Activated CD8-positive, alpha-beta memory T cell treated with anti-CD3 and anti-CD28 coated beads for 1 hour (primary cell): Measurements from ENCODE around the gene PARP16.
"Not testable (repeated sequence)": the region's sequence is repeated elsewhere in the genome, so short reads cannot be mapped to it uniquely, and the experiment has no call there.

ENCODE experiments used
- DNase-seq, 2 donors: peaks; one replicate each; pipeline ENCODE4 v3.0.0-alpha.2; 2020; ENCODE audit warnings: low read depth in 1 of 2; ENCODE audit errors: extremely low read depth in 1 of 2

The PARP16 gene

DNA sequence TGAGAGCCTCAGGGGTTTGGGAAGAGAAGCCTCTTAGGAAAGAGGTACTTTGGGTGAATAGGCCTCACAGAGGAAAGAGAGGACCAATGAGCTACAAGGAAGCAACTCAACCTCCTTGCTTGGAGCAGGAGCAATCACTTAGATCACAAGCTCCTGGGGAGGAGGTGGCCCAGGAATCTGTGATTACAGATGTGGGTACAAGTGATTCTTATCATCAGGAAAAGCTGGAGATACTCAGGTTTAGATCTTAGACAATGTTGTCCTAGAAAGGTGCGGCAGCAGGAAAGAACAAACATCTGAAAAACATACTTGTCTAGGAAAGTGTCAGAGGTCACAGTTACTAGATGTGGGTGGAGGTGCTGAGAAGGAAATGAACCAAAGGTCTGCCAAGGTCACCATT lies 8.2 kb downstream of the PARP16 start:
- DNase-seq, result no peak

DNA sequence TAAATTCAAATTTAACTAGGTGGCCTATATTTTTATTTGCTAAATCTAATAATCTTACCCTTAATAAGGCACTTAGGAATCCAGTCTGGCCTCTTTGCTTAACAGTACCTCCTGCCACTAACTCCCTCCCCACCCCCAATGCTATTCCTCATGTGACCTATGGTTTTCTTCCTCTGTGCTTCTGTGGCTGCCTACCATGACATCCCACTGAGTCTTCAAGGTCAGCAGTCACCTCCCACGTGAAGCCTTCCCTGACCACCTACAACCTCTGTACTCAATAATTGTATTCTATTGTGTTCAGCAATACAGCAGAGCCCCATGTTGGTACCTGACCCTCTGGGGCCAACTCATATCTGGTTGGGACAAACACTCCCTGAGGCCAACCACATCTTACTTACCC lies 9.7 kb downstream of the PARP16 start:
- no peak for DNase-seq

DNA sequence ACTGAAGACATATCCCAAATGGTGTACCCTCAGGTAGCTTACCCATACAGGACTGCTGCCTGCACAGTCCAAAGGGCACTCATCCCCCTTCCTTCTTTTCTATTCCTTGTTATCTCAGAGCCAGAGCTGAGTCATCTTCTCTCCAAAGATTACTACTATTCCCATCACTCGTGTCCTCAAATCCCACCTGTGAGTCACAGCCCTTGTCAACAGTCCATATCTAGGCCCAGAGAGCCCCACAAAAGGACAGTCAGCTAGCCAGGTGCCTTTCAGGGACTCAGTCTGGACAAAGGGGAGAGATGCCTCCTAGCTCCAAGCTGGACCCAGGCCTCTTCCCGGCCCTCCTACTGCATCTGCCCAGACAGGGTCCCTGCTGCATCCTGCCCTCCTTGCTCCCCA lies 11.0 kb downstream of the PARP16 start:
- no peak for DNase-seq

DNA sequence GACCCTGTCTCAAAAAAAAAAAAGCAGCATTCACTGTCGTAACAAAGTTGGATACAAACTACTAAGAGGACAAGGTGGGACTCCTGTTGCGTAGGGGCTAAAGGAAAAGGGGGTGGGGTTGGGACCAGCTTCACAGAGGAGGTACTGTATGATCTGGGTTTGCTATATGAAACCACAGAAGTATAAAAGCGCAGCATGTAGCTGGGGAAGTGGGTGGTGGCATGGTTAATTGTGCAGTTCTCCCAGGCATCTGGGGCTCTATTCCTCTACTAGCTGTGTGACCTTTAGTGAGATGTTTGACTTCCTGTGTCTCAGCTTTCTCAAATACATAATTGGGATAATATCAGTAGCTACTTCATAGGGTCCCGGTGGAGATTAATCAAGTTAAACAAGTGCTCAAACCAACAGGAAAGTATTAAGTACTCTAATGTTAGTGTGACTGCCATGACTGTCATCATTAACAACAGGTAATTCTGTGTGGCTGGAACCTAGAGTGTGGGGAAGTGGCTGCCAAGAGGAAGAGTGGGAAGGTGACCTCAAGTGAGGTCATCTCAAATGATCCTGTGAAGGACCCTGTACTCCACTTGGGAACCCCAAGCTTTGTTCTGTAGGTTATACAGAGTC lies 11.5 kb downstream of the PARP16 start:
- no peak for DNase-seq

DNA sequence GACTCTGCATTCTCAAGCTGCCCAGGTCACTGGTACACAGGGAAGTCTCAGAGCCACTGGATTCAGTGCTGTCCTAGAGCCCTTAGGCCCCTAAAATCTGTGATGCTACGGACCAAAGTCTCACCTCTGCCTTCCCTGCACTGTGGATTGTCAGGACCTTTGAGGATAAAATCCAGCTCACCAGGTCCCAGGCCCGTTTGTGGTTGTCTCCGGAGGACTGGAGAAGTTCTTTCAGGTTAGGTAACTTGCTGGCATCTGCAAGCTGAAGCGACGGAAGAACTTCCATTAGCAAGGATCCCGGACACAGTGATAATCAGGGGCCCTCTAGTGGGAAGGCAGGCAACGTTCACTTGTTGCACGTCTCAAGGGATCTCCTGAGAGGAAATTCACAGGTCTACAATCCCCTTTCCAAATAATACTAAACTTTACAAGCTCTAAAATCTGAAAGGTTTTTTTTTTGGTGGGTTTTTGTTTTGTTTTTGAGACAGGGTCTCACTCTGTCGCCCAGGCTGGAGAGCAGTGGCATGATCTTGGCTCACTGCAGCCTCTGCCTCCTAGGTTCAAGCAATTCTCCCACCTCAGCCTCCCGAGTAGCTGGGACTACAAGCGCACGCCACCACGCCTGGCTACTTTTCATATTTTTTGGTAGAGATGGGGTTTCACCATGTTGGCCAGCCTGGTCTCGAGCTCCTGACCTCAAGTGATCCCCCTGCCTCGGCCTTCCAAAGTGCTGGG lies 15.7 kb downstream of the PARP16 start:
- DNase-seq, result not testable (repeated sequence)

DNA sequence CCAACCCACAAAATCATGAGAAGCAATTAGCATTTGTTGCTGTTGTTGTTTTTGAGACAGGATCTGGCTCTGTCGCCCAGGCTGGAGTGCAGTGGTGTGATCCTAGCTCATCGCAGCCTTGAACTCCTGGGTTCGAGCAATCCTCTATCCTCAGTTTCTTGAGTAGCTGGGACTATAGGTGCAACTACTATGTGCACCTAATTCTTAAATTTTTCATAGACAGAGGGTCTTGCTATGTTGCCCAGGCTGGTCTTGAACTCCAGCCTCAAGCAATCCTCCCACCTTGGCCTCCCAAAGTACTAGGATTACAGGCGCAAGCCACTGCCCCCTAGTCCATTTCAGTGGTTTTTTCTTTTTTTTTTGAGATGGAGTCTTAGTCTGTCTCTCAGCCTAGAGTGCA lies 18.3 kb downstream of the PARP16 start:
- DNase-seq, result no peak

DNA sequence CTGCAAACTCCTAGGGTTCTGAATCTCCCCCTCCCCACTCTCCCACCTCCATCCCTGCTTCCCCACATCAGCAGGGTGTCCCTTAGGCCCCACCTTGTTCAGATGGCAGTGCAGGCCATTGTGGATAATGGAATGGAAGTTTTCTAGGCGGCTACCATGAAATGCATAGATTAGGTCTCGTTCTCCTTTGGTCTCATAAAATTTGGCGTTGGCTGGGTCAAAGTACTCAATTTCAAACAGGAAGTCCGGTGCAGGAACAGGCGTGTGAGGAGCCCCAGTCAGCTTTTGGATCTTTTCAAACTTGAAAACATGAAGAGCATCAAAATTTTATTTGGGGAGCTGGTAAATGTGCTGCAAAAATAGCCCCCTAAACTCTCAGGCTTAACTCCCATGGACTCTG lies 20.2 kb downstream of the PARP16 start:
- DNase-seq, result no peak

DNA sequence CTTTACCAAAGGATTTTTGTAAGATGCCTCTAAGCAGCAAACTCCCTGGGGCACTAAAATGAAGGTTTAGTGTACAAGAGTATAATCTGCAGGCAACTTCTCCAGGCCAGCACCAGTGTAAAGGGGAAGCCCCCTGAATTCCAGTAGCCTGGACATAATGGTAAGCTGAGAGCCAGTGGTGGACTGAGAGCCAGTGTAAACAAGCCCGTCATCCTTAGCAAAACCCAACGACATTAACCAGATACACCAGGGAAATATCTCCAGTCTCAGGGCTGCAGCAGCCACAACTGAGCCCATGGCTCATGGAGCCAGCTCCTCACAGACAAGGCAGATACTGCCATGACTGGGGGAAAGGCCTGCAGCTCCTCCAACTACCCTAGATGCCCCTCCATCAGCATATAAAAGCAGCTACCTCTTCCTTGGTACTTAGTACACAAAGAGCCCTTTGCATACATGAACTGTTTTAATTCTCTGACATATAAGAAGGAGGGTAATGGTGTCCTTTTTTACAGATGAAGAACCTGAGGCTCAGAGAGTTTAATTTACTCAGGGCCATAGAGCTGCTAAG lies 21.7 kb downstream of the PARP16 start:
- no peak for DNase-seq

DNA sequence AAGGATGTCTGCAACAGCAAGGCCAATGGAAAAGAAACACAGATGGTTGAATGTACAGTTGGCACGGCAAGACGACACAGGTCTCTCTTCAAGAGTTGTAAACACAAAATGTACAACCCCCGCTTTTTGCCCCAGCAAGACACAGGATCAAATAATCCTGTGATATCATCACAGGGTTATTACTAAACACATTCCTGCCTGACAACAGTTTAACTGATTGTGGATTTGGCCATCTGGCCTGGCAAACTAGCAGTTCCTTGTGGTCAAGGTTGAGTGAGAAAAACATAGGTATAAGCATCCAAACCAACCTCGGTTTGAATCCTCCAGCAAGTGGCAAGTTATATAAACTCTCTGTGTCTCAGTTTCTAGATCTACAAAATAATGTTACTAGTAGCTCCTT lies 23.4 kb downstream of the PARP16 start:
- DNase-seq, result no peak

DNA sequence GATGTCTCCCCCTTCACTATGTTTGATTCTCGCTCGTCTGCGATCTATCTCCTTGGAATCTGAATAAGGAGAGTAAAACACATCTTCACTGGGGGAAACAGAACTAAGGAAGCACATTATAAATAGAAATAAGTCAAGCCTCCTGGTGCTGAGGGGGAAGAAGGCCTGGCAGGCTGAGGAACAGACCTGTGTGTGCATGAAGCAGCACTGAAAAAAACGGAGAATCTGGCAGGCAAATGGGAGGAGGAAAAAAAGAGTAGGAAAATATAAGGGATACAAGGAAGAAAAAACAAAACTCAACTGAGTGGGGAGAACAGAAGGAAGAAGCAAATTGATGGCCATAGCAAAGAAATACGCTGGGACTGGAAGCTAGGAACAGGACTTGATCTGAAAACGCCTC lies 25.7 kb downstream of the PARP16 start:
- no peak for DNase-seq

DNA sequence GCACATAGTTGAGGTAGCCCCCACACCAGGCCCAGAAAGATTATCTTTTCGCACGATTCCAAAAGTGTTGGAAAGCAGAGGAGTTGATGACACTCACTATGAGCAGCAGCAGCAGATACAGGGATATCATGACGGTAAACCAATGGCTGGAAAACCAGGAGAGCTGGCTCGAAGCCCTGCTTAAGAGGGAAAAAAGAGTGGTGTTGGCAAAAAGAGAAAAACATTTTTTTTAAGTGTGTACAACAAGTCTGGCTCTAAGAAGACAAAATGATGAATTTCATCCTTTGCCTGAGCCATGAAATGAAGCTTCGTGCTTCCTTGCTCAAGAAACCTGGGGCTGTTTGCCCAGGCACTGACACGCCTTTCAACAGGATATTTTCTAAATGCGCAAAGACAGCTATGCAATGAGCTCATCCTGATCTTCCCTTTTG lies 27.3 kb downstream of the PARP16 start:
- no peak for DNase-seq

DNA sequence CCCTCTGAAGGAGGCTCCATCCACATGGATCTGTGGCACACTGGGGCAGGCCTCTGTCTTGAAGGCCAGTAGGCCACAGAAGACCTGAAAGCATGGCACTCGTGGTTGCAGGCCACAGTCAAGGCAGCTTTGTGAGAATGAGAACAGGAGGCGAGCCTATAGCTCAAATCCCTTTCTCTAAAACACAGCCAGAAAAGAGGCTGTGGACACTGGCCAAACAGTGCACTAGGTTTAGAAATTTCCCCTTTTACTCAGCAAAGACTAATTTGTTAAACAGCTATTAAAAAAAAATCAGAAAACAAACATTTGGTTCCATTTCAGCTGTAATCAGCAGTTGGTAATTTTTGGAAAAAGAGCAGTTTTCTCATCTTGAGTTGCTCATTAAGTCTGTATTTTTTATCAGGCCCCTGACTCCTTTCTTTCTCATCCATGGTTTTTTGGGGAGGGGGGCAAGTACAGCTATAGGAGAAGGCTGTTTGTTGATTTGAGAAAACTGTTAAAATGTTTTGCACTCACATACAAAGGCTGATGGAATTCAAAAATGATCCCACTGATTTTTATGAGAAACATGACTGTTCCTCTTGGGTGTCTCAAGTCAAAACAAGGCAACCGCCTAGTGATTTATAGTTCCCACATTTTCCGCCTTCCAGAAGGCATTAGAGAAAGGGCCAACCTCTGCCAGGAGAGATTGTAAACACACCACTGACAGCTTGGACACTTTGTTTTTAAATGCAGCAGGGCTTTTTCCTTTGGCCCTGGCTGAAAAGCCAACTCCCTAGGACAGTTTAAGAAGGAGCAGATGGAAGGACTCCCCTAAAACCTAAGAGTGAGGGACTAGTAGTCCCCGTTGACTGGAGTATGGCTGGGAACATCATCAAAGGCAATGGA lies 28.1 kb downstream of the PARP16 start:
- DNase-seq, result no peak

DNA sequence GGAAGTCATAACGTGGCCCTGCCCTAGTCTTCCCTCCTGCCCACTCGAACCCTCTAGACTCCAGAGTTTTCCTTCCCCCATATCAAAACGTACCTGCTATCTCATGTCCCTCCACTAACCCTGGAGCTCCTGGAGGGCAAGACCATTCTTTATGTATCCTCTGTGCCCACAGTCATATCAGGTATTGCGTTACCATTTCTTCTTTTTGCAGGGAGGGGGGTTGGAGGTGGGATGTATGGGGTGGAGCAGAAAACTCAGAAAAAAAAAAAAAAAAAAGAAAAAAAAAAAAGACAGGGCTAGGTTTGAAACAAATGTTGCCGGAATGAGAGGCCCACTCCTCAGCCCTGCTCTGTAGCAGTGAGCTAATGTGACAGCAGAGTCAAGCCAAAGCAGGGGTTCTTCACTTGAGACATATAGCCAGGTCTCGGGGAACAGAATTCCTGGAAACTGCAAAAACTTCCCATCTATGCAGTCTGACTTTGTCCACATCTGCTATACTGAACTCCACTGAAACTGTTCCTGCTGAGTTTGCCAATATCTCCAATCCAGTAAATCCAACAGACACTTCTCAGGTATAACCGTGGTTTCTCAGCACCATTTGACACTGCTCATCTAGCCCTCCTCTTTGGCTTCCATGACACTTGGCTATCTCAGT lies 31.1 kb downstream of the PARP16 start:
- no peak for DNase-seq

DNA sequence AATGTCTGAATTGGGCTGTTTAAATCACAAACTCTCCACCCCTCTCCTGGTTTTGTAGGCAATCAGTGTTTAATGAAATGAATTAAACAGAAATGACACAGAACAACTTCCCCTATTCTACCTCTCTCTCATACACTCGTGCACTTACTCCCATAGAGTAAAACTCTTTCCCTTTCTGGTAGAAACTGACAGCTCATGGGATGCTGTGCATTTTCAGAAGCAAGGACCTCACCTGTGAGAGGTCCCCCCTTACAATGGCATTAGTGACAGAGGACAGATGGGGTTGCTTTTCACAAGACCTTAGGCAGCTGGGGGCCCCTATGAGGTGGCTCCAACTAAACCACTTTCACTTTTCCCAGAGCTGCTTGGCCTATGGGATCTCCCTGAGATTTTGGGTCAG lies 31.9 kb downstream of the PARP16 start:
- DNase-seq, result no peak

DNA sequence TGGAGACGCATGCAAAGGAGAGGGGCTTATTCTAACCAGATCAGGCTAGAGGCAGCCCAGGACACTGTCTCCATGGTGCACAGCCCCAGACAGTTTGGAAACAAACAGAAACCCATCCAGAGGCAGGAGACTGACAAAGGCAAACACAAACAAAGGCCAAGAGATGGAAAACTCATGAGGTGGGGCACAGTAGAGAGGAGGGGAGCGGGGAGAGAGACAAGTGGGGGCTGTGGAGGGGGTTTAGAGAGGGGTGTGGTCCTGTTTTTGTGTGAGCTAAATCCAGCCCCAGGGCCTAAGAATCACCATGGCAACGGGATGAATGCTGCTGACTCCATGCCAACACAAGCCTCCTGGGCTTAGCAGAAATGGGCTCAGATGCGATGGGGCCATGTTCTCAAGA lies 32.3 kb downstream of the PARP16 start:
- no peak for DNase-seq

DNA sequence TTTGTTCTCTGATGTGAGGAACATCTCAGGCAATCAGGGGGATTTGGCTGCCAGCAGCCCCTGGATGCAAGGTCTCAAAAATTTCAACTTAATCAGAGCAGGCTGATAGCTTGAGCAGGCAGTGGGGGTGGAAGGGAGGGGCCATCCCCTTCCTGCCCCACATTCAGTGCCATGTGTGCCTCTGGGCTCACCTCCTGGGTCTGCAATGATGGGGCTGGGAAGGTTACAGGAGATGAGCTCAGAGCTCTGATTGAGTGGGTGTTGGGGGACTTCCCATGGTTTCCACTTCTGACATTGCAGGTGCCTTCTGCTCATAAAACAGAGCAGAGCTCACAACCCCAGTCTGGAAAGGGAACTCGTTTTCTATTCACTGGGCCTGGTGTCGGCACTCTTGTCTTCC lies 37.0 kb downstream of the PARP16 start:
- DNase-seq, result no peak

DNA sequence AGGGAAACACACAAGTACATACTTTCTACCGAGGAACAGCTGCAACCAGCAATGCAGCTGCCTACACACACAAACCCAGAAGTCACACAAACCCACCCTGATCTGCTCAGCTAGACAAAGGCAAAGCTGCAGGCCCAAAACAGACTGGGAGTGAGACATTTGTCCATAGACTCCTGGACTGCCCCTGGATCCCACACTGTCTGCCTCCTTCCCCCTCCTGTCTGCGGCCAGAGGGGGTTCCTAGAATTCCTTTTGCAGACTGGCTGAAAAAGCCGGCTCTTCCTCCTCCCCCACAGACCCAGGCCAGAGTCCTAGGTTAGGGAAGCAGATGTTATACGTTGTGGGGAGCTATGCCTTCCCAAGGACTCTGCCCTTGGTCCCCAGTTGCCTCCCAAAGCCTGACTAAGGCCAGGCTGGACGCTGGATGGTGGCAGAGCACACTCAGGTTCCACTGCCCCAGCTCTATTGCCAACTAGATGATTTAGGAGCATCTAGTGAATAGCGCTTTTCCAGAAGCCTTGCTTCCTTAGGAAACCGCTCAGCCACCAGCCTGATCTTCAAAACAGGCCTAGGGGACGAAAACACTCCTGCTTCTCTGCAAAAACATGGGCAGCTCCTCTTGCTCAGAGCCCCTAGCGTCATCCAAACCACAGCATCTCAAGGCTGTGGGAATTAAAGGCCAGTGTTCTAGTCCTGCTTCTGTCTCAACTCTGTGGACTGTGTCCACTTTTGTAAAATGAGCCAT lies 38.0 kb downstream of the PARP16 start:
- DNase-seq, result no peak

DNA sequence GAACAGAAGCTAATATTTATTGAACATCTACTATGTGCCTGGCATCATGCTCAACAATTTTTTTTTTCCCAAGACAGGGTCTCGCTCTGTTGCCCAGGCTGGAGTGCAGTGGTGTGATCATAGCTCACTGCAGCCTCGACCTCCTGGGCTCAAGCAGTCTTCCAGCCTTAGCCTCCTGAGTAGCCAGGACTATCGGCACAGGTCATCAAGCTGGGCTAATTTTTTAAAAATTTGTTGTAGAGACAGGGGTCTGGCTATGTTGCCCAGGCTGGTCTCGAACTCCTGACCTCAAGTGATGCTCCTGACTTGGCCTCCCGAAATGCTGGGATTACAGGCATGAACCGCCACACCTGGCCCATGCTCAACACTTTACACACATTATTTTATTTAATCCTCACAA lies 39.7 kb downstream of the PARP16 start:
- no peak for DNase-seq

DNA sequence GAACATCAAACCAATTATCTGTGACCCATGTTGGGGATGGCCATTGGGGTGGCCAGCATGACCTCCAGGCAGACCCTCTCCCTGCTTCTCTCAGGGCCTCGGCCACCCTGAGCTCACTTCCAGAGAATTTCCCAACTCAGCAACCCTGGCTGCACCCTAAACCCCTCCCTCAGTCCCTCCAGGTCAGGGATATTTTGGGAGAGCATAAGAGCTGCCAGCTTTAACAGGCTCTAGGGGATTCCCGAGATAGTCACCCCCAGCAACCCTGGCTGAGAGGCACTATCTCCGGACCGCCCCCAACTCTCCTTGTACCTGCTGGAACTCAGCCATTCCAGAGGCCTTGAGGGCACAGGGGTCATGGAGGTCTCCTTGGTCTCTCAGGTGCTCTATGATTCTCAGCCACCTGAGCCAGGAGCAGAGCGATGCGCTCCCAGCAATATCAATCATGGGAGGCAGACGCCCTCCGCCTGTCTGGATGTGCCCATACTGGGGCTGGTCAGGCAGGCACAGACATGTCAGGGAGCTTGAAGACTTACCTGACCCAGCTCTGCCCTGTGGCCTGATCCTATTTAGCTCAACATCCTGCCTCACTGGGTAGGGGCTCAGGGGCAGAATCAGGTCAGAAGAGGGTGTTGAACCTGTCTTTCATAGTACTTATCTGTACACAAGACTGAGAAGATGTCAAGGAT lies 40.5 kb downstream of the PARP16 start:
- DNase-seq, result no peak
